ENCODE measurements around the gene PCIF1.

PCIF1 gene

DNA sequence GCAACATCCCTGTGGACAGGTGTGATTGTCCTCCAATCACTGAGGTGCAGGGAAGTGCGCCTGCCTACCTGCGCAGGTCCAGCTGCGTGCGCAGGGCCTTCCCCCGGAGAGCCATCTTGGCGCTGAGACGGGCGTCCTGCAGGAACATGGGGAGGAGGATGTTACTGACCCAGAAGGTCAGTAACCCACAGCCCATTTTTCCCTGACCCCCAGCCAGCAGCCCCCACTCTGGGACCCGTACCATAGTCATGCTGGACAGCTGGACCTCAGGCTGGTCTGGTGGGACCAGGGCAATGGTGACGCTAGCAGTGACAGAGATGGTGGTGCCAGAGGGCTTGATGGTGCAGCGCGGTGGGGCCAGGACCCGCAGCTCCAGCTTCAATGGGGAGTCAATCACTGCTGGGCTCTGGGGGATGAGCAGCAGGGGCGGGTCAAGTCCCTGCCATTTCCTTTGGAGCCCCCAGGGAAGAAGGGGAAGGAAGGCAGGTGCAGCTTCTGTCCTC is 32.2 kb upstream of the PCIF1 start:
- DNase-seq (ENCODE audit: extremely low spot score, insufficient read length, low read depth) (no peak), FAIRE-seq (no peak)

DNA sequence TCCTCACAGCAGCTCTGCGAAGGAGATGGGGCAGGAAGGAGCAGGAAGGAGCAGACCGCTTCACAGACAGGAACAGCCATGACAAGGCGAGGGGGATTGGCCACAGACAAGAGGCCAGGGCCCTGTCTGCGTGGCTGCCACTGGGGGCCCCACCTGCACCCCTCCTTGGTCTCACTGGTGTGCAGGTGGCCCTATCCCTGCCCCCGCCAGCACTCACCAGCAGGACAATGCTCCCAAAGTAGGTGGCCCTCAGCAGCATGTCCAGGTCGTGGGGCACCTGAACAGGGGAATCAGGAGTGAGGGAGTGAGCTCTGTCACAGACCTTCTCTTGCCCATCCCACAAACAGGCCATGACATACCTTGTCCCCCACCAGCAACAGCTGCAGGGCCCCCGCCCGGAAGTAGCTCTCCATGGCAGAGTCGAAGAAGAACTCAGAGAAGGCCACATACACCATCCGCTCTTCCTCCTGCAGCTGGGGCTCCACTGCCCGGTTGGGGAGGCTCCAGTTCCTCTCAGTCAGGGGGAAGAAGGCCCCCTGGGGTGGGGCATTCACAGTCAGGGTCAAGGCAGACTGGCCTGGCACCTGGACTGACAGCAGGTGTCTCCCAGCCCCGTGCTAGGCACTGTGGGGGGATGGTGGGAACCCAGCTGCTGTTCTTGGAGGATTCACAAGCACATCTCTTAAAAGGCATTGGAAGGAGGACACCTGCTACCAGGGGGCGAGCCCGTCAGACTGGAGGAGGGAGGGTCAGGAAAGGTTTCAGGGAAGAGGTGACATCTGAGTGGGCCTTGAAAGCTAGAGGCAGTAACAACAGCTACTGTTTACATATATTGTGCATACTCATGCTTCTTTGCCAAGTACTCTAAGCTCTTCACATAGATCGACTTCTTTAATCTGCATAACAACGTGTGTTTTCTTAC is 29.6 kb upstream of the PCIF1 start:
- FAIRE-seq, result no peak
- no peak for DNase-seq (ENCODE audit: extremely low spot score, insufficient read length, low read depth)

DNA sequence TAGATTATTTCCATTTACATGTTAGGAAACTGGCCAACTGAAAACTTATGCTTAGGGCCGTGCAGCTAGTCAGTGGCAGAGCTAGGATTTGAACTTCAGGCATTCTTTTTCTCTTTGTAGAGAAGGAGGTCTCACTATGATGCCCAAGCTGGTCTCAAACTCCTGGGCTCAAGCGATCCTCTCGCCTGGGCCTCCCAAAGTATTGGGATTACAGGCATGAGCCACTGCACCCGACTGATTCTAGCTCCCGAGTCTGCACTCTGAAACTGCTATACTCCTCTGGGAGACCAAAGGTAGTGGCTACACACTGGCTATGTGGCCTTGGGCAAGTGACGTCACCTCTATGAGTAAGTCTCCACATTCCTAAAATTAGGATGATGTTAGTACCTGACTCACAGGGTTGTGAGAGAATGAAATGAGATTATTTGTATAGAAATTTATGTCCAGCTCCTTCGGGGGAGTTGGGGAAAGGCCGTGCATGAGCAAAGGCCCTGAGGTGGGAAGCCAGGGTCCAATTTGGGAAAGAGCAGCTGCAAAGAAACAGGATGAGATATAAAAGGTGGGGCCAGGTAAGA is 28.9 kb upstream of the PCIF1 start:
- no peak for DNase-seq (ENCODE audit: extremely low spot score, insufficient read length, low read depth)
- no peak for FAIRE-seq

DNA sequence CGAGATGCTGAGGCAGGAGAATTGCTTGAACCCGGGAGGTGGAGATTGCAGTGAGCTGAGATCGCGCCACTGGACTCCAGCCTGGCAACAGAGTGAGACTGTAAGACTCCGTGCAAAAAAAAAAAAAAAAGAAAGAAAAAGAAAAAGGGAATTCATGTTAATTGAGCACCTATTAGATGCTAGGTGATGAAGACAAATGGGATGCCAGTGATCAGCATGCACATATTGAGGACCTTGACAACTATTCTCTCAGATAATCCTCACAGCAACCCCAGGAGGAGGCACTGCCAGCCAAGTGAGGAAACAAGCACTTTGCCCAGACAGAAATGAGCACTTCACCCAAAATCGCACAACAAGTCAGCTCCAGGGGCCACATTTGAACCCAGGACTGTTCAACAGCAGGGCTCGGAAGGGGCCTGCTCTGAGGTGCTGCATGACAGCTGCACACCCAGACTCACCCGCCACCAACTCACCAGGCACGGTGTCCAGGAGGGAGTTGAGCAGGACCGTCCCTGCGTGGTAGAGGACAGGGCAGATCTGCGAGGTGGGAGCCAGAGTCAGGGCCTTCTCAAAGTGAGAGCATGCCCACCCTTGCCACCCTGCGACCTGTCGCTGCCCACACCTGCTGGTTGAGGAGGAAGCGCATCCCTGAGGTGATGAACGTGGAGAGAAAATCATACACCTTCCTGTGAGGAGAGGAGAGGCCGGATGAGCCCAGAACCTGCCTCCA is 27.1 kb upstream of the PCIF1 start:
- no peak for DNase-seq (ENCODE audit: extremely low spot score, insufficient read length, low read depth)
- no peak for FAIRE-seq

DNA sequence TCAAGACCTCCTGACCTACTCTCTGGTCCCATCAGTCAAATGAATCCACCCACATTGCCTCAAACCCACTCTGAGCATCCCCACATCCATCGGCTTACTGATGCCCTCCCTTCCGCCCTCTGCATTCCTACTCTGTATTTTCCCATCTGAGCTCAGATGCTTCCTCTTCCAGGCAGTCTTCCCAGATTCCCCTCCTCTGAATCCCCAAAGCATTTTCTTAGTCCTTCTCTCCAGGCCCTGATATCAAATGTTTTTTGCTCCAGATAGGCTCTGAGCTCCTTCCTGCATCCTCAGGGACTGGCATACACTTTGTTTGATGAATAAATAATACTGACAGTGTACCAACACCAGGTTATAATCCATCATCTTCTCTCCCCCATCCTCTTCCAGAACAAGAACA is 26.4 kb upstream of the PCIF1 start:
- FAIRE-seq (no peak), DNase-seq (ENCODE audit: extremely low spot score, insufficient read length, low read depth) (no peak)

DNA sequence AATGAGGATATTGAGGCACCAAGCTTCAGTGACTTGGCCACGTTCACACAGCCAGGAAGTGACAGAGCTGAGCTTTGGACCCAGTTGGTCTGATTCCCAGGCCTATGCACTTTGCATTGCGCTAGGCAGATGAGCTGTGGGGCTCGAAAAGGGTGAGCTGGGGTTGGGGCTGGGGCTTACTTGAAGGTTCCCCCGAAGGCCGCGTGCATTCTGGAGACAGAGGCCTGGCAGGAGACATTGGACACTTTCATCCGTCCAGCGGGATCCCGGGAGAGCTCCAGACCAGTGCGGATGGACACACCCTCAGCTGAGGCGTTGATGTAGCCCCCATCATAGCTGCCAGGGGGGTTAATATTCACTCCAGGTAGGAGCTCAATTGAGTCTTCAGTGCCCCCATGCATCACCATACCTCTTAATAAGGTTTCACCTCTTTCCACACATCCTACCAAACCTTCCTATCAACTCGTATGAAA is 25.1 kb upstream of the PCIF1 start:
- DNase-seq (ENCODE audit: extremely low spot score, insufficient read length, low read depth) (no peak), FAIRE-seq (no peak)

DNA sequence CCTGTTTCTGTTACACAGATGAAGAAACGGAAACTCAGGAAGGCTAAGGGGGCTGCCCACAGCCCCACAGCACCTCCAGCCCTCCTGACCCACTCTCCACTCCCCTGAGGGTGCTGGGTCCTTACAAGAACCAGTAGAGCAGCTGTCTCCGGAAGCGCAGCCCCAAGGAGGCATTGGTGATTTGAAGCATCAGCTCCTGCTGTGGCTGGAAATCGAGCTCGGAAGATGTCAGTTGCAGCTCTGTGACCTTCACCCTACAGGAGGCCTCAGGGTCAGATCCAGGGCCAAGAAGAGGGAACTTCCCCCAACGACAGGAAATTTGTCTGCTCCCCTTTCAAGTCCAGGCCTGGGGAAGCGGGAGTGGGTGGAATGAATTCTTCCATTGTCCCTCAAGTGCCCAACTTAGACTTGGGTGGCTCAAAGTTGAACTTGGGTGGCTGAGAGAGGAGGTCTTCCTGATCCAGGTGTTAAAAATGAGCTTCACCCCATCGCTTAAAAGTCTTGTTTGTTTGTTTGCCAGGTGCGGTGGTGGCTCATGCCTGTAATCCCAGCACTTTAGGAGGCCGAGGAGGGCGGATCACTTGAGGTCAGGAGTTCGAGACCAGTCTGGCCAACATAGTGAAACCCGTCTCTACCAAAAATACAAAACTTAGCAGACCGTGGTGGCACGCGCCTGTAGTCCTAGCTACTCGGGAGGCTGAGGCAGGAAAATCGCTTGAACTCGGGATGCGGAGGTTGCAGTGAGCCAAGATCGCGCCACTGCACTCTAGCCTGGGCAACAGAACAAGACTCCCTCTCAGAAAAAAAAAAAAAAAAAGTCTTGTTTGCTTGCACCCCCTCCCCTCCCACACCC is 24.4 kb upstream of the PCIF1 start:
- no peak for FAIRE-seq
- no peak for DNase-seq (ENCODE audit: extremely low spot score, insufficient read length, low read depth)

DNA sequence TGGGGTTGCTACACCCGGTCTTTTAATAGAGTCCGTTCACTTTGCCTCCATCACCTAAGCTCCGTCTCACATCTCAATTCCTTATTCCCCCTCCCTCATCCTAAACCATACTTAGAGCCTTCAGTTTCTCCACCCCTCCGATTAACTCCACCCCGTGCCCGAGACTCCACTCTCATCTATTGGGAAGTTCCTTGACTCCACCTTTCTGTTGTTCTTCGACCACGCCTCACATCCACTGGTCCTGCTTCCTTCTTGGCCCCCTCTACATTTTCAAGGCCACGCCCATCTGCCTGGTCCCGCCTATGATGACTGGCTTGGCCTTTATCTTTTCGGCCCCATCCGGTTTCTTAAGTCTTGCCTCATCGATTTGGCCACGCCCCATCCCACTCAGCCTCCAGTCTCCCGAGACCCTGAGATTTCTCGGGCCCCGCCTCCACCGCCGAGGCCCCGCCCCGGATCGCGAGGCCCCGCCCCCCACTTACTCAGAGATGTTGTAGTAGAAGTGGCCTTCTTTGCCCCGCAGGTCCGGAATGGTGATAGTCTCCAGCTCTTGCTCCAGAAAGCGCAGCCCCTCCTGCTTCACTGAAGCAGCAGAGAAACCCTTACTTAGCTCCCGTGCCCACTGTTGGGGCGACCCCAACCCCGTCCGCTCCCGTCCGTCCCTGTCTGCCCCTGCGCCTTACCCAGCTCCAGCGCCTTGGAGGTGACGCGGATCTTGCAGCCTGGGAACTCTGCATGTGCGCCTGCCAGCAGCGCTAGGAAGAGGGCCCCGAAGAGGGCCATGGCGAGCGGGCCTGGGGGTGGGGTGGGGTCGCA is 23.6 kb upstream of the PCIF1 start:
- FAIRE-seq, result peak; percentile 98
- DNase-seq (ENCODE audit: extremely low spot score, insufficient read length, low read depth), result peak; percentile 95

DNA sequence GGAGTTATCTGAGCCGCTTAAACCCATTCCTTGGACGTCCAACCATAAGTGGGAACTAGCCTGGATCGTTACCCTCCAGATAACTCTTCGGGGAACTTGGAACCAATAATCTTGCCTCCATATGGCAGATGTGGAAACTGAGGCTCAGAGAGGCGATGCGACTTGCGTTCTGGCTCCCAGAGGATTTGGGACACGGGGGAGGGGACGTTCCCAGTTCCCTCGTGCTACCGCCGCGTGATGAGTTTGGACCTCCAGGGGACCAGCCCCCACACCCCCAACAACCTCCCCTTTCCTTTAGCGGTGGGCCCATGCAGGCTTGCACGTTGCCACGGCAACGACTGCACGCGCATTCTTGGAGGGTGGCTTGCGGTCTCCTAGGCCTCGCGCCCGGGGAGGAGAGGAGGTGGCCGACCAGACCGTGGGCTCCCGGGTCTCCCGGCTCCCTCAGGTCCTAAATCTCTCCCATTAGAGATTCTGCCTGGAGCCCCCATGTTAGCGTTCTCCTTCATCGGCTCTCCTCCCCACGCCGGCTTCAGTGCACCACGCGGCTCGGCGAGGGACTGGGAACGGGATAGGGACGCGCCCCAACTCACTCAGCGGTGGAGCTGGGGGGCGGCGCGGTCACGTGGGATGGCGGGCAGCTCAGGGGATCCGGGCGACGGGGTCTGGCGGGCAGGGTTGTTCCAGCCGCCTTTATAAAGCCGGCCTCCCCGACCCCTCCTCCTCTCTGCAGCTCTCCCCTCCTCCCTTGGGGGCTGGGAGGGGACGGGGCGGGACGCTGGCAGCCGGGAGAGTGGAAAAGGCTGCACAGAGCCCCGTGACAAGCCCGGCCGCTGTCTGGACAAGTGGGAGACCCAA is 22.8 kb upstream of the PCIF1 start, which contains the start of gene PLTP:
TSS of gene PLTP (minus strand) at position 670 of the 858 bp plus-strand sequence. CDS start 703 bp downstream, outside the sequence.
- FAIRE-seq, result no peak
- no peak for DNase-seq (ENCODE audit: extremely low spot score, insufficient read length, low read depth)

DNA sequence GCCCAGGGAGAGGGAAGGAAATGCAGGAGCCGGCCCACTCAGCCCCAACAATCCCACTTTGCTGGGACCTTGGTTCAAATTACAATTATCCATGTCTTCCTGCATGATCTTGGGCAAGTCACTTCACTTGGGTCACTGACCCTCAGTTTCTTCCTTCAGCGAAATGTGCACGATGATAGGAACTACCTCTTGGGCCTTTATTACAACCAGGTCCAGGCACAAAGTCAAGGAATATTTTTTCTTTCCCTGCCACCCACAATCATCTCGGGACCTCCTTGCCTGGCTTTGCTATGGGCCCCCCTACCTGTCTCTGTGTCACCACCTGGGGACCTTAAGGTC is 22.2 kb upstream of the PCIF1 start:
- FAIRE-seq (no peak), DNase-seq (ENCODE audit: extremely low spot score, insufficient read length, low read depth) (no peak)

DNA sequence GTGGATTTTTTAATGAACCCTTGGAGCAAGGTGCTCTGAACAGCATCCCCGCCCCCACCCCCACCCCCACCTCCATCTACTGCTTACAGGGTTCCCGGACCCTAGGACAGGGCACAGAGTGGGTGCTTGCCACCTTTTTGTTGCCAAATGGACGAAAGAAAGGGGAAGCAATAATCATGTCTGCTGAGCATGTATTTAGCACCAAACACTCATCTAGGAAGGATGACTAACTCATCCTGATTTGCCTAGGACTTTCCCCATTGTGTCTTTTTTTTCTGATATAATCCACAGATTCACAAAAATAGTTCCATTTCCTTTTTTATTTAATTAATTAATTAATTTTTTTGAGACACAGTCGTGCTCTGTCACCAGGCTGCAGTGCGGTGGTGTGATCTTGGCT is 21.4 kb upstream of the PCIF1 start:
- FAIRE-seq (no peak), DNase-seq (ENCODE audit: extremely low spot score, insufficient read length, low read depth) (no peak)

DNA sequence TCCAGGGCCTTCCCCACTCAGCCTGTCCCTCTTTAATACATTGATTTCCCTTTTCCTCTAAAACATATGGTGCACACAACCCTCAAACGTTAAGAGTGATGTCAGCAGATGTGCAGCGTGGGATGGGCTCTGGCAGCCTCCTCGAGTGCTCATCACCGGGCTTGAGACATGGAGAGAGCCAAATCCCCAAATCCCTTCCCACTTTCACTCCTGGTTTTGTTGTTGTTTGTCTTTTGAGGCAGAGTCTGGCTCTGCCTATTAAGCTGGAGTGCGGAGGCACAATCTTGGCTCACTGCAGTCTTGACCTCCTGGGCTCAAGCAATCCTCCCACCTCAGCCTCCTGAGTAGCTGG is 16.7 kb upstream of the PCIF1 start:
- DNase-seq (ENCODE audit: extremely low spot score, insufficient read length, low read depth), result no peak
- FAIRE-seq, result no peak

DNA sequence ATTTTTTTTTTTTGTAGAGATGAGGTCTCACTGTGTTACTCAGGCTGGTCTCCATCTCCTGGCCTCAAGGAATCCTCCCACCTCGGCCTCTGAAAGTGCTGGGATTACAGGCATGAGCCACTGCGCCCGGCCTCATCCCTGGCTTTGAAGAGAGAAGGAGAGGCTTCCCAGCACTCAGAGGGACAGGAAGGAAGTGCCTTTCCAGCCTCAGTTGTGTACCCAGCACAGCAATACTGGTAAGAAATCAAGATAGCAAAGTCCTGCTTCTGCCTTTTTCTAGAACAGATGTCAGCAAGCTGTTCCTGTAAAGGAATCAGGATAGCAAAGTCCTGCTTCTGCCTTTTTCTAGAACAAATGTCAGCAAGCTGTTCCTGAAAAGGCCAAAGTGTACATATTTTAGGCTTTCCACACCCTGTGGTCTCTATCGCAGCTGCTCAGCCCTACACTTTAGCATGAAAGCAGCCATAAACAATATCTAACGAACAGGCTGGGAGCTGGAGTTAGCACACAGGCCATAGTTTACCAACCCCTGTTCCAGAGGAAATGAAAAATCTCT is 16.2 kb upstream of the PCIF1 start:
- DNase-seq (ENCODE audit: extremely low spot score, insufficient read length, low read depth) (no peak), FAIRE-seq (no peak)

DNA sequence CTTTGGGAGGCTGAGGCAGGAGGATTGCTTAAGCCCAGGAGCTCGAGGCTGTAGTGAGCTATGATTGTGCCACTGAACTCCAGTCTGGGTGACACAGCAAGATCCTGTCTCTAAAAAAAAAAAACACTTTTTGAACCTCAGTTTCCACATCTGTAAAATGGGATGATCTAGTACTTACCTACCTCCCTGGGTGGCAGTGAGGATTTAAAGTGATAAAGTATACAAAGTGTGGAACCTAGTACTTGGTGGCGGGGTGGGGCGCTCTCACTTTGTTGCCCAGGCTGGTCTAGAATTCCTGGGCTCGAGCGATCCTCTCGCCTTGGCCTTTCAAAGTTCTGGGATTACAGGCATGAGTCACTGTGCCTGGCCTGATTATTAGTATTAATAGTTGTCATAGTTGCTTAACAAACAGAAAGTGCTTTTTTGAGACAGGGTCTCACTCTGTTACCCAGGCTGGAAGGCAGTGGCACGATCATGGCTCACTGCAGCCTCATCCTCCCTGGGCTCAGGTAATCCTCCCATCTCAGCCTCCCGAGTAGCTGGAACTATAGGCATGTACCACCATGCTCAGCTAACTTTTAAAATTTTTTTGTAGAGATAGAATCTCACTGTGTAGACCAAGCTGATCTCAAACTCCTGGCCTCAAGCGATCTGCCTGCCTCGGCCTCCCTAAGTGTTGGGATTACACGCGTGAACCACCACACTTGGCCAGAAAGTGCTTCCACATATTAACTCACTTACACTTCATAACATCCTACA is 15.5 kb upstream of the PCIF1 start:
- no peak for FAIRE-seq
- no peak for DNase-seq (ENCODE audit: extremely low spot score, insufficient read length, low read depth)

DNA sequence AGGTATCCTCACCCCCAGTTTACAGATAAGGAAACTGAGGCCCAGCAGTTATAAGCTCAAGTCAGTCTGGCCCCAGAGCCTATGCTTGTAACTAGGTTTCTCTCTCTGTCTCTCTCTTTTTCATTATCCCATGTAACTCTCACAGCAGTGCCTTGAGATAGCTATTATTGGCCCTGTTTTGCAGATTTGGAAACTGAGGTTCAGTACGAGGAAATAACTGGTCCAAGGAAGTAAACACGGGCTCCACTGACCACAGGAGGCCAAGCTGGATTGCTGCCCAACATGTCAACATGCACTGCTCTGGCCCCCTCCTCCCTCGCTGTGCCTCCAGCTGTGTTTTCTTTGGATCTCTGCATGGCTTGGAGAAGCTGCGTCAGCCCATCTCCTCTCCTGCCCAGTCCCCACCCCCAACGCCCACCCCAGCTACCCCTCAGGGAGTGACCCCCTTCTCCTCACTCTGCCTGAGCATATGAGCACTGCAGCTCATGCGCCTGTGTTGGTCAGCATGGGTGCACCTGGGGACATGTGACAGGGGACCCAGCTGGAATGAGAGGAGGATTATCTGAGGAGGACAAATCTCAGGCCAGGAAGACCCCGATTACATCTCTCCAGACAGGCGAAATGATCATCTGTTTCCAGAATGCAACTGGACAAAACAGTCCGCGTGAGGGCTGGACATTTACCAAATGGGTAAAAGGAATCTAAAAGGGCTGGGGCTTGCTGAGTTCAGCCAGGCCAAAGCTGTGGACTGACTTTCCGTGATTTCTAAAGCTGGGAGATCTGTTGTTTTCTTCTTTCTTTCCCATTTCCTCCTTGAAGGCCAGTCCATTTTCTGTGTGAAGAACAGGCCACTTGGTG is 14.7 kb upstream of the PCIF1 start:
- no peak for DNase-seq (ENCODE audit: extremely low spot score, insufficient read length, low read depth)

More for the DNA sequence above, 14.7 kb upstream of the PCIF1 start:
- no peak for FAIRE-seq

Measured in GM18507 (cell line).